Brain pericyte (primary cell): ENCODE measurements around the gene TMPRSS7.
"Not testable (repeated sequence)": the region's sequence is repeated elsewhere in the genome, so short reads cannot be mapped to it uniquely, and the experiment has no call there.

Experiments used
- DNase-seq: peaks from one replicate; pipeline ENCODE4 v3.0.0-alpha.2; 2012; ENCODE audit warnings: low read depth, low spot score

The TMPRSS7 gene

GRCh38 chr3:112072387-112073060 lies 38.0 kb downstream of the TMPRSS7 start:
- DNase-seq = not testable (repeated sequence)

GRCh38 chr3:112074006-112074405 lies 39.5 kb downstream of the TMPRSS7 start:
- no peak for DNase-seq

DNA sequence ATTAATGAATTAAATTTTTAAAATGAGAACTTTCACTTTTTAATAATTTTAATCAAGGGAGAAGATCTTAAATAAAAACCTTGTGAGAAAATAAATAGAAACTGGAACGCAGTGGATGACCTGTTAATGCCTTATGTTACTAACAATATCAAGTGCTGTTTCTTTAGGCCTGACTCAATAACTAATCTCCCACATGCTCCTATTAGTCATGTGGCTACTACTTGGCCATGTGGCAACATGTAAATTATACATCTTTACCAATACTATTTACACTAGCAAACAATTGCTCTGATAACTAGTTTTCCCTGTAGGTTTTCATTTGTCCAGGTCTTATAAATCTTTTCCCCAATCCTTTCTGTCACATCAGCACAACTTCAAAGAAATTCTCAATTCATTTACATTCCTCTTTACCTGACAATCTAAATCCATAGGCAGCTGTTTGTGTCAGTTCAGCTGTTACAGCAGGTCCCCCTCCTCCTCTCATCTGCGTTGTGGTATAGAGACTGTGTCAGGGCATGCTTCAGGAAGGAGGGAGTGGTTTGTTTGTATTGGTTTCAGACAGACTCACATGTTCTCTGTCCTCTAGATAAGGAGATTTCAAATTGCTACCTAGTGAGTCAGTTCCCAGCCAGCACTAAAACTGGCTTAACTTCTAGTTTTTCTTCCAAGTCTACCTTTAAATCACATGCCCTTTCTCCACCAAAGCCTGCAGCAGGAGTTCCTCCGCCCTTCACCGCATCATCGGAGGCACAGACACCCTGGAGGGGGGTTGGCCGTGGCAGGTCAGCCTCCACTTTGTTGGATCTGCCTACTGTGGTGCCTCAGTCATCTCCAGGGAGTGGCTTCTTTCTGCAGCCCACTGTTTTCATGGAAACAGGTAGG lies 40.3 kb downstream of the TMPRSS7 start:
- DNase-seq = no peak

- no peak for DNase-seq
Measured at GRCh38 chr3:112078125-112079083, 43.9 kb downstream of the TMPRSS7 start.

DNA sequence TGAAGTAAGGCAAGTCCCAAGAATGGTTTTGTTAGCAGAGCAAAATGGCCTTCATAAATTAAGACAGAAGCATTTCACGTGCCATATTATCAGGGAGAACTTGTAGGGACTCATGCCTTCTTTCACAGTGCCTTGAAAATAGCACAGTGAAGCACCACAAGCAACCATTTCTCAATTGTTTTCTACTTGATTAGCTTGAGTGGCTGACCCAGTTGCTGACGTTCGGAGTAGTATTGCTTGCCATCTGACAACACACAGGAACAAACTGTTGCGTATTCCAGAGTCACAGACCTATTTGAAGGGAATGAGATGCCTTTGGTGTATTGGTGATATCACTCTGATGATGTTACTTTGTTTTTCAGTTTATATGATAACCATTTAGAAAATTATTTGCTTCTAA lies 48.7 kb downstream of the TMPRSS7 start:
- DNase-seq = no peak

DNA sequence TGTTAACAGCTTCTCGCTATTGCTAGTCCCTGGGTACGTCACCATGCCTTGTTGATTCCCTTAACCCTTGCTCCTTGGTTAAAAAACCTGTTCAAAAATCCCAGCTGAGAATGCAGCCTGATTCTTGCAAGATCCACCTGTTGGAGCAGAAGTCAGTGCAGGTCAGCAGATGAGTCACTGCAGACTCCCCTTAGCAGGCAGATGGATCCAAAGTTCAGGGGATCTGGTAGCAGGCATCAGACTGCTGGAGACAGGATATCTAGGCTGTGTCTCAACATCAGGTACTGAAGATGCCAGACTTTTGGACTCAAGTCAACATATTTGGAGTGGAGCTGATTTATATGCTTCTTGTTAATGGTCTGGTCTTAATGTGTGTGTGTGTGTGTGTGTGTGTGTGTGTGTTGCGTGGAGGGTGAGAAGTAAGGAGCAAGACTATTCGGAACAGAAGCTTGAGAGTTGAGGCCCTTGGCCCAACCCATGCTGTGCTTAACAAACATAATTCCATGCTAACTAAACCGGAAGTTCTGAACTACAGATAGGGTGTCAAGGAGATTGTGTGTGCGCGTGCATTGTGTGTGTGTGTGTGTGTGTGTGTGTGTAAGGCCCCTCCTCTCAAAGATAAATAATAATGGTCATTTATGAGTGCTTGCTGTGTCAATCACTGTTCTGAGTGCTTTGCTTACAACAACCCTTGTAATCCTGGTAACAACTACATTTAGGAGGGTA lies 50.6 kb downstream of the TMPRSS7 start:
- no peak for DNase-seq

DNA sequence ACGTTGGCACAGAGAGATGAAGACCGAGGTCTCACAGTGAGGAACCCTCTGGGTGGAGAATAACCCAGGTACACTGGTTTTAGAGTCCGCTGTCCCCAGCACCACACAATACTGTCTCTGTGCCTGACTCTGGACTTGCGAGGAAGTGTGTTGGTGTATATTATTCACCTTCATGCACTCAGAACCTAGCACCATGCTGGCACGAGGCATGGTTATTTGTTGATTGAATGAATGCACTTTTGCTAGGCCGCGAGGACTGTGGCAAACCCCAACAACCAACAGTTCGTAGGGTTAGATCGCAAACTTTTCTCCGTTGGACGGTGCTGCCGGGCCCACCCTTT lies 51.2 kb downstream of the TMPRSS7 start:
- no peak for DNase-seq

DNA sequence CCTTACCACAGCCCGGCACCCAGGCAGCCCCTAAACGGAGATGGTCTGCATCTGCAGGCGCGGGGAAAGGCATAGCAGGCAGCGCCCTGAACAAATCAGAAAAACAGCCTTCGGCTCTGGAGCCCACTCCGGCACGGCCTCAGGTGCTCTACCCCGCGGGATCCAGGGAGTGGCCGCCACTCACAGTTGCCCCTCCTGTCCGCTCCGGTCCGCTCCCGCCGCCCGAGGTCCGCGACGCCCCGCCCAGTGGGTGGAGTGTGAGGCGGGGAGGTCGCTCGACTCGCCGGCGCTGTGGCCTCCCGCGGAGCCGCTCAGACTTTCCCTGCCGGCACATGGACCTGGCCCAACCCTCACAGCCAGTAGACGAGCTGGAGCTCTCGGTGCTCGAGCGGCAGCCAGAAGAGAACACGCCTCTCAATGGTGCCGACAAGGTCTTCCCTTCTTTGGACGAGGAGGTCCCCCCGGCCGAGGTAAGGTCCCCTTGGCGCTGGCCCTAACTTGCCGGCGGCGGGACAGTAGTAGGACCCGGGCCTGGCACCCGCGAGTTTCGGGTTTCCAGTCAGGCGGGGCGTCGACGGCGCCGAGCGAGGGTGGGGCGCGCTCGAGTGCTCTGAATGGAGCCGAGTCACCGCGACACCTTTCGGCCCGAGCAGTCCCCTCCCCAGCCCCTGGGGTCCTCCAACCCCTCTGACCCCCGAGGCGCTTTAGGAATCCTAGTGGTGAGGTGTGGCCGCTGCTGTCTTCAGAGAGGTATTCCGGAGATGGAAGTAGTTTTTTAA lies 51.7 kb downstream of the TMPRSS7 start, which contains the start of gene C3orf52:
Gene C3orf52 (plus strand): TSS at position 314 of the 779 bp plus-strand sequence. CDS start 19 bp downstream, at position 333.
- DNase-seq = peak; percentile 58

GRCh38 chr3:112086875-112087524 lies 52.5 kb downstream of the TMPRSS7 start:
- DNase-seq = no peak

GRCh38 chr3:112087746-112088145 lies 53.2 kb downstream of the TMPRSS7 start:
- DNase-seq = no peak

GRCh38 chr3:112088944-112089343 lies 54.4 kb downstream of the TMPRSS7 start:
- DNase-seq = no peak

DNA sequence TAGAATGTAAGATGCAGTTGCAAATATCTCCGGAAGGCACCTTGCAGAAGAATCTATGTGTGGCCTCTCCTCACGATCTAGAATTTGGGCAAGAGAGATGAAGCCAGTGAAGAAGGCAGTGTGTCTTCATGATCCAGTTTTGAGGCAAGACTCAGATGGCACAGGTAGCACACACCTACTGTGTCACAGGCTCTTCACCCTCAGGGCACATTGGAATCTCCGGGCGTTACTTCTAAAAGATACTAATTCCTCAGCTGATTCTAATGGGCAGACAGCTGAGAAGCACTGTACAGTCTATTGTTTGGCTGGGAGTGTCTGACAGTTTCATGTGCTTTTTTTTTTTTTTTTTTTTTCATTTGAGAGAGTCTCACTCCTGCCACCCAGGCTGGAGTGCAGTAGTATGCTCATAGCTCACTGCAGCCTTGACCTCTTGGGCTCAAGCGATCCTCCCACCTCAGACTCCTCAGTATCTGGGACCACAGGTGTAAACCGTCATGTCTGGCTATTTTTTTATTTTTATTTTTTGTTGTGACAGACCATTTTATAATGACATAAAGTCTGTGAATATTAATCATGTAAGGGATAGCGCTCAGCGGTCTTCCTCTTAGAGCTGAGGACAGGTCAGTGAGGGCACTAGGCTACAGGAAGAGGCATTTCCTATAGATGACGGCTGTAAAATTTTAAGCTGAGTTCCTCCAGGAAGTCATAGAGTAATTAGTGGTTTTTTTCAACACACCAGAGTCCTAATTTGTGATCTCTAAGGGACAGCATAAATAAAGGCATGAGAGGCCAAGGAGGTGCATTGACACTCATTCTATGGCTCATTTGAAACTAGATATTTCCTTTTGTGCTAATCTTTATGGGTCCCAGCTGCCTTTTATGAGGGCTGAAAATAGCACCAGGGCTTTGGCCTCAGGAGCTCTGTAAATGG lies 55.7 kb downstream of the TMPRSS7 start:
- no peak for DNase-seq

GRCh38 chr3:112090887-112091586 lies 56.5 kb downstream of the TMPRSS7 start:
- DNase-seq = no peak

DNA sequence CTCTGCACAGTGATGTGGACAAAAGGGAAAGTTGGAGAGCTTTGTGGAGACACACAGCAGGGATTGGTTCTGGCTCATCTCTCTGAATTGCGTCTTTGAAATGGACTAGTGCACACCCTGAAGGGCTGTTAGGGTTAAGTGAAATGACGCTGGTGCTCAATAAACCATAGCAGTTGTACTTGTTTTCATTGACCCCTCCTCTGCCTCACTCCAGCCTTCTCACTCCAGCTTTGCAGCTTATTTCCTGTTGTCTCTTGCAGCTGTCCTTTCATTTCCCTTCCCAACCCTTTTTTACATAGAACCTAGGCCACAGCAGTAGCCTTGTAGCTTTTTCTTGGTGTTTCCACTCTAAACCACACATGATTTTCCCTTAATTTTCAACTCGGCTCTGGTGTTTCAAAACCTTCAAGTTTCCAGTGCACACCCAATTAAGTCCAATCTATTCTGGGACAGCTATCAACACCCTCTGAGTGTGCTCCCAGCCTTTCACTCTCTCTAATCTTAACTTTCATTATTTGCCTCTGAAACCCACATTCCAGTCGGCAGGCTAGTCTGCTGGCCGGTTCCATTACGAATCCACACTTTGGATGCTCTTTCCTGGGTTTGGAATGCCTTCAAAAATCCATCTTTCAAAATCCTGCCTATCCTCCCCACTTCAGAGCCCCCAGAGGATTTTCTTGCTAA lies 58.1 kb downstream of the TMPRSS7 start:
- no peak for DNase-seq

- DNase-seq = no peak
Measured at GRCh38 chr3:112093180-112093522, 58.6 kb downstream of the TMPRSS7 start.

DNA sequence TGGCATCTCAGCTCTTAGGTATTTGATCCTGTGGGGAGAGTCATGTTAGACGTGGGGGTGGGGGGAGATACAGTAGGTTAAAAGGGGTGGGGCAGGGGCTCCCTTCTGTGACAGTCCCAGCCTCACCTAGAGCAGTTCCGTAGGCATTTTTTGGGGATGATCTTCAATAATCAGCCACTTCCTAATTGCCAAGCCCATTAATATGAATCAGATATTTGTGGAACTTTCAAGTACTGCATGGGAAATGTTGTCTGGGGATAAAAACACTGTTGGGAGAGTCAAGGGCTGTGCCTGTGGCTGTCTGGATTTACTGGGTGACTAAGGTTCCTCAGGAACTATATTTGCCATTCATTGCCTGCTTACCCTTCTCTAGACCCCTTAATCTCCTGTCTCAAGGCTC lies 61.2 kb downstream of the TMPRSS7 start:
- no peak for DNase-seq

- DNase-seq = no peak
Measured at GRCh38 chr3:112096176-112096575, 61.6 kb downstream of the TMPRSS7 start.

DNA sequence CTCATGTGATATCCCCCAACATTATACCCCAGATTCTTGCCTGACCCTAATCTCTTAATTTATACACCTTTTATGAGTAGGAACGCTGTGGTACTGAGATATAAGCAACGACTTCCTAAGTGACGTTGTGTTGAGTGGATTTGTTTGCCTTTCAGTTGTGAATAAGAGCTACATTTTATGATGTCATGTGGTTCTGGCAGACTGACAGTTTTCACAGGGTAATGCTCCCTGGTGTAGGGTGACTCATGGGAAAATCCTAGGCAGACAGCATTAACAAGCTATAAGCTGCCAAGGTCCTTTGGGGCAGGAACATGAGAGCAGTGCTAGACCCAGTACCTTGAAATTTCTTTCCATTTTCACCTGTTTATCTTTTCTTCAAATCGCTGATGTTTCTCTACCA lies 62.8 kb downstream of the TMPRSS7 start:
- DNase-seq = peak; percentile 93
